Stimulated activated CD4-positive, alpha-beta T cell treated with anti-CD3 and anti-CD28 coated beads, Interleukin-4, amount 100 ng/mL, for 1 hour (primary cell): Measurements from ENCODE around the gene POLR3A.
"Not testable (repeated sequence)": the region's sequence is repeated elsewhere in the genome, so short reads cannot be mapped to it uniquely, and the experiment has no call there.

Source experiments
- DNase-seq: peaks from one replicate; pipeline ENCODE4 v3.0.0-alpha.2; 2020

The POLR3A gene

GRCh38 chr10:78029269-78030226 is at the start of gene POLR3A:
POLR3A (minus strand) TSS chr10:78029515; CDS start chr10:78029407, 108 bp downstream.
- DNase-seq, result peak; percentile 91

GRCh38 chr10:78078539-78079330 is 49.4 kb upstream of the POLR3A start:
- no peak for DNase-seq

- DNase-seq, result not testable (repeated sequence)
Observed at GRCh38 chr10:78075806-78076205, 46.5 kb upstream of the POLR3A start.

GRCh38 chr10:78072504-78072903 is 43.2 kb upstream of the POLR3A start:
- DNase-seq, result no peak

GRCh38 chr10:78071857-78072179 is 42.5 kb upstream of the POLR3A start:
- no peak for DNase-seq

GRCh38 chr10:78071140-78071856 is 42.0 kb upstream of the POLR3A start:
- no peak for DNase-seq

- DNase-seq, result no peak
Observed at GRCh38 chr10:78070726-78071125, 41.4 kb upstream of the POLR3A start.

GRCh38 chr10:78070064-78070463 is 40.7 kb upstream of the POLR3A start:
- not testable (repeated sequence) for DNase-seq

GRCh38 chr10:78069151-78069550 is 39.8 kb upstream of the POLR3A start:
- DNase-seq, result no peak

- DNase-seq, result no peak
Observed at GRCh38 chr10:78066728-78067430, 37.6 kb upstream of the POLR3A start.

GRCh38 chr10:78066012-78066411 is 36.7 kb upstream of the POLR3A start:
- DNase-seq, result no peak

- DNase-seq, result no peak
Observed at GRCh38 chr10:78065611-78066010, 36.3 kb upstream of the POLR3A start.

- not testable (repeated sequence) for DNase-seq
Observed at GRCh38 chr10:78064919-78065318, 35.6 kb upstream of the POLR3A start.

- DNase-seq, result no peak
Observed at GRCh38 chr10:78063236-78063635, 33.9 kb upstream of the POLR3A start.

- DNase-seq, result no peak
Observed at GRCh38 chr10:78062296-78062695, 33.0 kb upstream of the POLR3A start.

- no peak for DNase-seq
Observed at GRCh38 chr10:78059906-78060702, 30.8 kb upstream of the POLR3A start.

- no peak for DNase-seq
Observed at GRCh38 chr10:78058562-78058961, 29.2 kb upstream of the POLR3A start.

- DNase-seq, result no peak
Observed at GRCh38 chr10:78053211-78053868, 24.0 kb upstream of the POLR3A start.

- no peak for DNase-seq
Observed at GRCh38 chr10:78049851-78050250, 20.5 kb upstream of the POLR3A start.

GRCh38 chr10:78047314-78047891 is 18.1 kb upstream of the POLR3A start:
- peak; percentile 86 for DNase-seq
